ENCODE results near the gene ZNF350.

The ZNF350 gene

DNA sequence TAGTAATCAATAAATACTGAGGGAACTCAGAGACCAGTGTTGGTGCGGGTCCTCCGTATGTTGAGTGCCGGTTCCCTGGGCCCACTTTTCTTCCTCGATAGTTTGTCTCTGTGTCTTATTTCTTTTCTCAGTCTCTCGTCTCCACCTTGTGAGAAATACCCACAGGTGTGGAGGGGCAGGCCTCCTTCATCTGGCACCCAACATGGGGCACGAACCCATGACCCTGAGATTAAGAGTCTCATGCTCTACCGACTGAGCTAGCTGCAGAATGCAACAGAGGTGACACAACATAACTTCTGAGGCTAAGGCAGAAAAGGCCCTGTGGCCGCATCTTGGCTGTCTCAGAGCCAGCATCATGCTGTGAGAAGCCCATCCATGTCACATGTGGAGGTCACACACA, 64.7 kb downstream of the ZNF350 start:
- H3K27ac ChIP-seq (ENCODE audit: low read length): no peak overlapping the region
- no peaks in the 10 kb centered on the region for H3K4me1 ChIP-seq (ENCODE audit: low read length)
- H3K4me2 ChIP-seq (ENCODE audit: low read depth, low read length): no peak overlapping the region
- H3K9me2 ChIP-seq (replicated peaks; ENCODE audit: insufficient read depth, low read length): no peaks in the 10 kb centered on the region
- H4K20me1 ChIP-seq (ENCODE audit: insufficient read depth, low read length): no peaks in the 10 kb centered on the region
- H3F3A ChIP-seq (ENCODE audit: insufficient read depth, low read length): no peaks in the 10 kb centered on the region
- no peak overlapping the region for H2AFZ ChIP-seq (ENCODE audit: low read length)
- no peaks in the 10 kb centered on the region for H3K36me3 ChIP-seq (replicated peaks; ENCODE audit: insufficient read depth, low read length)
- no peaks in the 10 kb centered on the region for H3K79me2 ChIP-seq (ENCODE audit: low read length)
- TF ChIP-seq, protein P1, sequence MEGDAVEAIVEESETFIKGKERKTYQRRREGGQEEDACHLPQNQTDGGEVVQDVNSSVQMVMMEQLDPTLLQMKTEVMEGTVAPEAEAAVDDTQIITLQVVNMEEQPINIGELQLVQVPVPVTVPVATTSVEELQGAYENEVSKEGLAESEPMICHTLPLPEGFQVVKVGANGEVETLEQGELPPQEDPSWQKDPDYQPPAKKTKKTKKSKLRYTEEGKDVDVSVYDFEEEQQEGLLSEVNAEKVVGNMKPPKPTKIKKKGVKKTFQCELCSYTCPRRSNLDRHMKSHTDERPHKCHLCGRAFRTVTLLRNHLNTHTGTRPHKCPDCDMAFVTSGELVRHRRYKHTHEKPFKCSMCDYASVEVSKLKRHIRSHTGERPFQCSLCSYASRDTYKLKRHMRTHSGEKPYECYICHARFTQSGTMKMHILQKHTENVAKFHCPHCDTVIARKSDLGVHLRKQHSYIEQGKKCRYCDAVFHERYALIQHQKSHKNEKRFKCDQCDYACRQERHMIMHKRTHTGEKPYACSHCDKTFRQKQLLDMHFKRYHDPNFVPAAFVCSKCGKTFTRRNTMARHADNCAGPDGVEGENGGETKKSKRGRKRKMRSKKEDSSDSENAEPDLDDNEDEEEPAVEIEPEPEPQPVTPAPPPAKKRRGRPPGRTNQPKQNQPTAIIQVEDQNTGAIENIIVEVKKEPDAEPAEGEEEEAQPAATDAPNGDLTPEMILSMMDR (IDR thresholded peaks at IDR 0.05; ENCODE audit: low read length): no peak
- TF ChIP-seq EZH2 (optimal IDR thresholded peaks at IDR 0.05; ENCODE audit: low read depth, low read length) (no peak), EZH2phosphoT487 (IDR thresholded peaks at IDR 0.05; ENCODE audit: low read length) (no peak)
- no peaks in the 10 kb centered on the region for H3K9me3 ChIP-seq (replicated peaks; ENCODE audit: insufficient read depth, low read length)
- H3K4me3 ChIP-seq (ENCODE audit: low read length): no peak overlapping the region
- no peaks in the 10 kb centered on the region for H3K27me3 ChIP-seq (replicated peaks; ENCODE audit: insufficient read depth, low read length)
- H3K9ac ChIP-seq (ENCODE audit: low read length): no peak overlapping the region
- no peak for DNase-seq

DNA sequence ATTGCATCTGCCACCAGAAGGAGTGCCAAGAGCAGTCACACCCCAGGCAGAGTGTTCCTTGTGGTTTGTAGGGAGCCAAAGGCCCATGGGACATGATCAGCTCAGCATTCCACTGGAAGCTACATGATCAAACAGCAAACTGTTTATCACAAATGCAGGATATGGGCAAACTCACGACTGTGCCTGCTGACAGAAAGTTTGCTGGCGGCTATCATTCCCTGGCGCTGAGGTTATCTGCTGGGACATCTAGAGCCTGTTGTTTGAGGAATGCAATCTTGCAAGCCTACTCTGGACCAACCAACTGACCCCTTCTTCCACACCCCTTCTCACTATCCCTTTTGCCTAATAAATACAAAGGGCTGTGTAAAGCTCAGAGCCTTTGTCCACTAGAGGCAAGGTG, 67.0 kb downstream of the ZNF350 start:
- no peaks in the 10 kb centered on the region for H4K20me1 ChIP-seq (ENCODE audit: insufficient read depth, low read length)
- H3K36me3 ChIP-seq (replicated peaks; ENCODE audit: insufficient read depth, low read length): no peaks in the 10 kb centered on the region
- DNase-seq: no peak
- no peak overlapping the region for H3K4me3 ChIP-seq (ENCODE audit: low read length)
- H3K4me1 ChIP-seq (ENCODE audit: low read length): no peaks in the 10 kb centered on the region
- no peaks in the 10 kb centered on the region for H3K9me3 ChIP-seq (replicated peaks; ENCODE audit: insufficient read depth, low read length)
- no peaks in the 10 kb centered on the region for H3K27me3 ChIP-seq (replicated peaks; ENCODE audit: insufficient read depth, low read length)
- H3K4me2 ChIP-seq (ENCODE audit: low read depth, low read length): no peak overlapping the region
- TF ChIP-seq EZH2 (optimal IDR thresholded peaks at IDR 0.05; ENCODE audit: low read depth, low read length) (no peak), EZH2phosphoT487 (IDR thresholded peaks at IDR 0.05; ENCODE audit: low read length) (no peak)
- TF ChIP-seq, protein P1 (IDR thresholded peaks at IDR 0.05; ENCODE audit: low read length): no peak
- H3K9ac ChIP-seq (ENCODE audit: low read length): no peak overlapping the region
- H3K9me2 ChIP-seq (replicated peaks; ENCODE audit: insufficient read depth, low read length): no peaks in the 10 kb centered on the region
- no peaks in the 10 kb centered on the region for H3F3A ChIP-seq (ENCODE audit: insufficient read depth, low read length)
- H3K79me2 ChIP-seq (ENCODE audit: low read length): no peaks in the 10 kb centered on the region
- H2AFZ ChIP-seq (ENCODE audit: low read length): no peak overlapping the region
- no peak overlapping the region for H3K27ac ChIP-seq (ENCODE audit: low read length)

DNA sequence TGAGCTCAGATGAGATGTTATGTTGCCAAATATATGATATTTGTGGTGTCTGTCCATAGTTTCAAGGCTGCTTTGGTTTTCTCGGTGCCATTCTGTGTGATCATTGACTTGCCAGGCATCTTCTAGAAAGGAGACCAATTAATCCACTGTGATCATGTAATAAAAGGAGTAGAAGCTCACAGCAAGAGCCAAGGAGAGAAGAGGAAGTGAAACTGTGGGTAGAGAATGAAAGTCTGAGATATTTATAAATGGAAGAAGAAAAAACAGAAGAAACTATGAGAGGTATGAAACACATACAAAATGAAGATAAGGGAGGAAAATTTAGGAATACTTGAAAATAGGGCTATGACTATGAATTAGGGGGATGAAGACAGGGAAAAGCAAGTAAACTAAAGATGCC, 70.5 kb downstream of the ZNF350 start:
- no peak for DNase-seq
- H3K36me3 ChIP-seq (replicated peaks; ENCODE audit: insufficient read depth, low read length): no peaks in the 10 kb centered on the region
- H3K9me2 ChIP-seq (replicated peaks; ENCODE audit: insufficient read depth, low read length): no peaks in the 10 kb centered on the region
- H3F3A ChIP-seq (ENCODE audit: insufficient read depth, low read length): no peaks in the 10 kb centered on the region
- no peaks in the 10 kb centered on the region for H3K27me3 ChIP-seq (replicated peaks; ENCODE audit: insufficient read depth, low read length)
- no peak overlapping the region for H3K27ac ChIP-seq (ENCODE audit: low read length)
- H3K4me3 ChIP-seq (ENCODE audit: low read length): no peak overlapping the region
- H4K20me1 ChIP-seq (ENCODE audit: insufficient read depth, low read length): no peaks in the 10 kb centered on the region
- no peaks in the 10 kb centered on the region for H3K9me3 ChIP-seq (replicated peaks; ENCODE audit: insufficient read depth, low read length)
- no peak overlapping the region for H2AFZ ChIP-seq (ENCODE audit: low read length)
- no peaks in the 10 kb centered on the region for H3K4me1 ChIP-seq (ENCODE audit: low read length)
- no peak overlapping the region for H3K9ac ChIP-seq (ENCODE audit: low read length)
- H3K4me2 ChIP-seq (ENCODE audit: low read depth, low read length): no peak overlapping the region
- TF ChIP-seq EZH2phosphoT487 (IDR thresholded peaks at IDR 0.05; ENCODE audit: low read length) (no peak), EZH2 (optimal IDR thresholded peaks at IDR 0.05; ENCODE audit: low read depth, low read length) (no peak)
- TF ChIP-seq, protein P1 (IDR thresholded peaks at IDR 0.05; ENCODE audit: low read length): no peak
- no peaks in the 10 kb centered on the region for H3K79me2 ChIP-seq (ENCODE audit: low read length)

Data from MM.1S (cell line).